HS-27A (cell line): ENCODE results near the gene PORCN.

Experiments used
- DNase-seq: peaks from one replicate; pipeline ENCODE4 v3.0.0-alpha.2; 2012; ENCODE audit warnings: low read depth, missing footprints

The PORCN gene

DNA sequence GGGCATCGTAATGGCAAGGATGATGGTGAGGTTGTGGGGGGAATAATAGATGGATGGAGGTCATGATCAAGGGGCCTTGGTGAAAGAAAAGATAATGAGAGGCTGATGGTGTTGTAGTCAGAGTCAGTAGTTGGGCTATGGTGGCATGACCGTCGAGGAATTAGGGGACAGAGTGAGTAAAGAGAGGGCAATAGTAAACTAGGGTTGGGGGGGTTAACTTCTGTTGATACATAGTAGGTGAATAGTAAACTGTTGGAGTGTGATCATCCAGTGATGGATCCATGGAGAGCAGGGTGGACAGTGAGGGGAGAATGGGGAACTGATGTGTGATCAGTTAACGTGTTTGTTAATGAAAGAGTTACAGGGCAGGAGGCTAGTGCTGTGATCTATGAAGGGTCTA, 31.9 kb upstream of the PORCN start:
- no peak for DNase-seq

DNA sequence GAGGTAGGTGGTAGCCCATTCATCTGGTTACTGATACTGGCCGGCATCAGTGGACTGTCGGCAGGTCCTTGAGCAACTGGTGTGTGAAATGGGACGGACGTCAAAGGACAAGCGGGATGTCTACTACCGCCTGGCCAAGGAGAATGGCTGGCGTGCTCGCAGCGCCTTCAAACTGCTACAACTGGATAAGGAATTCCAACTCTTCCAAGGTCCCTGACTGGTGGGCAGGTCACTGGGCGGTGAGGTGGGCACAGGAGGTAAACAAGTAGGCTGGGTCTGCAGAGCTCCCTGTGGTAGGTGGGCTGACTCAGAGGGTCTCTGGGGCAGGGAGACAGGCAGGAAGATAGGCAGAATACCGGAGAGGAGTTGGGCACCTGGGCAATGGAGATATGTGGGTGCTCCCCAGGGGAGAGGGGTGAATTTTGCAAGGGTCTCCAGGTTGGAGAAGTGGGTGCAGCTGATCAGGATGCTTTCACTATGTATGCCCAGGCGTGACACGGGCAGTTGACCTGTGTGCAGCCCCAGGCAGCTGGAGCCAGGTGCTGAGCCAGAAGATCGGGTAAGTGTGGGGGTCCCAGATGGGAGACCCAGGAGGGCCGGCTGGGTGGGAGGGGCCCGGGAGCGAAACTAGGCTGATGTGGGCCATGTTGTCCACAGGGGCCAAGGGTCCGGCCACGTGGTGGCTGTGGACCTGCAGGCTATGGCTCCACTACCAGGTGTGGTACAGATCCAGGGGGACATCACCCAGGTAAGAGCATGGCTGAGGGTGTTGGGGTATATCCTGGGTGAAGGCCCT, 30.6 kb upstream of the PORCN start:
- no peak for DNase-seq

- DNase-seq, result no peak
Observed at GRCh38 chrX:48478806-48479205, 30.0 kb upstream of the PORCN start.

- DNase-seq, result no peak
Observed at GRCh38 chrX:48480142-48480541, 28.6 kb upstream of the PORCN start.

GRCh38 chrX:48480583-48480982, 28.2 kb upstream of the PORCN start:
- DNase-seq, result no peak

- DNase-seq, result no peak
Observed at GRCh38 chrX:48482526-48482925, 26.3 kb upstream of the PORCN start.

GRCh38 chrX:48487362-48487798, 21.4 kb upstream of the PORCN start:
- DNase-seq, result peak; percentile 89

GRCh38 chrX:48488034-48488433, 20.8 kb upstream of the PORCN start:
- no peak for DNase-seq

GRCh38 chrX:48489296-48489695, 19.5 kb upstream of the PORCN start:
- DNase-seq, result no peak

DNA sequence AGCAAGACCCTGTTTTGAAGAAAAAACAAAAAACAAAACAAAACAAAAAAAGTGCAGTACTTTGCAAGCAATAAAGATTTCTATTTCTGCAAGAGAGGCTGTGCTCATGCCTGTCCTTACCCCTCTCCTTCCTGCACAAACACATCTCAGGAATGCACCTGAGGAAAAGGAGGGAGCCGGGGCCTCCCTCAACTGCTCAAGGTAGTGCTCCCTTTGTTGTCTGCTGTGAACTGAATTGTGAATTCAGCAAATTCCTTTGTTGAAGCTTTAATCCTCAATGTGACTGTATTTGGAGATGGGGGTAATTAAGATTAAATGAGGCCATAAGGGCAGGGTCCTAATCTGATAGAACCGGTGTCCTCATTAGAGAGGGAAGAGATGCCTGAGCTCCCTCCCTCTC, 18.9 kb upstream of the PORCN start:
- no peak for DNase-seq

- no peak for DNase-seq
Observed at GRCh38 chrX:48490661-48491060, 18.1 kb upstream of the PORCN start.

- DNase-seq, result no peak
Observed at GRCh38 chrX:48491809-48492208, 17.0 kb upstream of the PORCN start.

DNA sequence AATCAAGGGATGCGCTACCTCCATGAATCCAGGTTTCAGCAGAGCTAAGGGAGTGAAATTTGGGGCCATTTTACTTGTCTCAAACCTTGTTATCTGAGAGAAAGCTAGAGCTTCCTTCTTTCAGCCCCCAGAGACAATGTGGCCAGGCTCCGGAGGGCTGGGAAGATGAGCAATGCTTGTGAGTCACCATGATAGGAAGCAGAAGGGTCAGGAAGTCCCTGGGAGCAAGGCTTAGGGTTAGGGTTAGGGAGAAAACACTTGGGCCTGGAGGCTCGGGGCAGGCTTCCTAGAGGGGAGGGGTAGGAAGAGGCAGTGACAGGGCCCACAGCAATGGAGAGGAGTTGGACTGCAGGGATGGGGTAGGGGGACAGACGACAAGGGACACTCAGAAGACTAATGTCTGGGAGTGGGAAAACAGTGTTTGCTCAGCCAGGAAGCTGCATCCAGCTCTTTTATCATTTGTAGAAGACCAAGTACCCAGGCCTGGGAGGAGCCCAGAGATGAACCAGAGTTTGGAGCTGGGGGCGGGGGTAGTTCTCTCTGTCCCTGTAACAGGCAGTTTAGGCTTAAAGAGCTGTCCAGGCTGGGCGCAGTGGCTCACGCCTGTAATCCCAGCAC, 16.4 kb upstream of the PORCN start:
- DNase-seq, result no peak

DNA sequence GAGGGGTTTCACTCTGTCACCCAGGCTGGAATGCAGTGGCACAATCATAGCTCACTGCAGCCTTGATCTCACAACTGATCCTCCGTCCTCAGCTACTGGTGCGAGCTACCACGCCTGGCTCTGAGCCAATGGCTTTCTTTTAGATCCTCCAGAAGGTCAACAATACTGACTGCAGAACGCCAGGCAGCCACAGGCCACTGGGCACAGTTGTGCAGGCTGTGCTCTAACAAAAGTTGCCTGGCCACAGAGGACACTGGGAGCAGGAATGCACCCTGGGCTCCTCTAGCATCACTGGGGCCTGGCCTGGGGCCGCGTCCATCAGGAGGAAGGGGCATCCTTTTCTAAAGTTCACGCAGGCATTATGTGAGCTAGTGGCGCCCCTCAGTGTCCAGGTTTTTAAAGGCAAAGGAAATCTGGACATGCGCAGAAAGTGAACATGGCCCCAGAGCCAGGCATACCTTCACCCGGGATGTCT, 14.9 kb upstream of the PORCN start:
- DNase-seq, result no peak

- no peak for DNase-seq
Observed at GRCh38 chrX:48496660-48497059, 12.1 kb upstream of the PORCN start.

- no peak for DNase-seq
Observed at GRCh38 chrX:48497871-48498270, 10.9 kb upstream of the PORCN start.

DNA sequence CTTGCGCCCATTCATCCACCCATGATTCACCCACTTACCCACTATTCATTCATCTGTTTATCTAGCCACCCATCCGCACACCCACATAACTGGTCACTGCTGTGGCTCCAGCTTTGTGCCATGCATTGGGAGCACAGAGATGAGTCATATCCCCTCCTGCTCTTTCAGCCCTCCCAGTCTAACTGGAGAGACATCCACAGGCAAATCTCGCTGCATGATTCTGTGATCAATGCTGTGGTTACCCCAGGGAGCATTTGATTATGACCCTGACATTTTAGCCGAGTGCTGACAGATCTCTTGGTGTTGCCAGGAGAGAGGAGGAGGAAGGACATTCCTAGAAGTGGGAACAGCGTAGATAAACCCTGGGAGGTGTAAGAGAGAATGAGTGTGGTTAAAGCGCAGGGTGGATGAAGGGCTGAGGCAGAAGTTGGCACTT, 10.4 kb upstream of the PORCN start:
- peak; percentile 62 for DNase-seq

- no peak for DNase-seq
Observed at GRCh38 chrX:48504261-48504660, 4.5 kb upstream of the PORCN start.

GRCh38 chrX:48505481-48505880, 3.3 kb upstream of the PORCN start:
- DNase-seq, result no peak

DNA sequence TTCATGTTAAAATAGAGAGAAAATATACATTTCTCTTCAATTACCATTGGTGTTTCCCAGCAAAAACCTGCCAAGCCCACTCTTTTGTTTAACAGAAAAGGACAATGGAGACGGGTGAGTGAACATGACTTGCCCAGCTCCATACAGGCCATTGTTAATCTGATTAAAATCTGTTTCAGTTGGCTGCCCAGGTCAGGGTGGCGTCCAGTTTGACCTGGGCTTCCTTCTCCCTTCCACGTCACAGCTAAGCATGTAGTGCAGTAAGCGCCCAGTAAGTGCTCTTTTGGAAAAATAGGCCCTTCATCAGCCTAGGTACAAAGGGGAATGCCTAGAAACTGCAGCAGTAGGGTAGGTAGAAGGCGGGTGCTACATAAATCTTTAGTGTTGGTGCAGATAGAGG, 1.5 kb upstream of the PORCN start:
- no peak for DNase-seq

GRCh38 chrX:48509245-48509590, 426 bp downstream of the PORCN start:
- no peak for DNase-seq

GRCh38 chrX:48509619-48510018, 827 bp downstream of the PORCN start:
- DNase-seq, result no peak

DNA sequence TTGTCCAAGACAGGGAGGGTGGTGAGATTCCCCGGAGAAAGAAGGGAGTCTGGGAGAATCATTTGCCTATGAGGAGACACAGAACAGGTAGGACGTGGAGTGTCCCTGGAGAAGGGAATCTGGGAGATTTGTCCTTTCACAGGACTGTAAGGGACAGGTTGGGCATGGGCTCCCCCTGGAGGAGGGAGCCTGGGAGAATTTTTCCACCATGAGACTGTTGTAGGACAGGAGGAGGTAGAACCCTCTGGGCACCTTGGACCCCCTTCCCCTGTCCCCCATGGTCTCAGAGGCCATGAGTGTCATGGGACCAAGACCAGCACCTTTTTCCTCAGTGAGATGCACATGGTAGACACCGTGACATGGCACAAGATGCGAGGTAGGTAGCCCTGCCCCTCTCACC, 2.8 kb downstream of the PORCN start:
- no peak for DNase-seq
